TTC549 (cell line): Measurements from ENCODE around the gene PABPN1L.

Experiments used
- FAIRE-seq: peaks from 2 replicates; lab custom pipeline; 2012; peaks lifted over from hg19 to GRCh38; lab: Jason Lieb, UNC

Gene PABPN1L

DNA sequence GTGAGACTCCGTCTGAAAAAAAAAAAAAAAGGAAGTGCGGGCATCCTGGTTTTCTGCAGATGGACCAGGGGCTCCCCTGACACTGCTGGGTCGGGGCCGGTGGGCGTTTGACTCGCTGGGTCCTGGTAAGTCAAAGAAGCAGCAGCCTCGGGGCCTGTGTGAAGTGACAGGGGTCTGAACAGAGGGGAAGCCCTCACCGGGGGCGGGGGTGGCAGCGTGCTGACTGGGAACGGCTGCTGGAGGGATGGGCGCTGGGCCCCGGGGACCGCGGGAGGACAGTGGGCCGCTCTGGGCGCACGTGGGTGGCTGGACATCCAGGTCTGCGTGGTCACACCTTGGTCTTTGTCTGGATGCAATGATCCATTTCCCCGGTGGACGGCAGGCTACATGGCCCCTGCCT is 17.9 kb downstream of the PABPN1L start:
- no peak for FAIRE-seq

- no peak for FAIRE-seq
These were observed 18.8 kb downstream of the PABPN1L start for GRCh38 chr16:88847654-88848053.

DNA sequence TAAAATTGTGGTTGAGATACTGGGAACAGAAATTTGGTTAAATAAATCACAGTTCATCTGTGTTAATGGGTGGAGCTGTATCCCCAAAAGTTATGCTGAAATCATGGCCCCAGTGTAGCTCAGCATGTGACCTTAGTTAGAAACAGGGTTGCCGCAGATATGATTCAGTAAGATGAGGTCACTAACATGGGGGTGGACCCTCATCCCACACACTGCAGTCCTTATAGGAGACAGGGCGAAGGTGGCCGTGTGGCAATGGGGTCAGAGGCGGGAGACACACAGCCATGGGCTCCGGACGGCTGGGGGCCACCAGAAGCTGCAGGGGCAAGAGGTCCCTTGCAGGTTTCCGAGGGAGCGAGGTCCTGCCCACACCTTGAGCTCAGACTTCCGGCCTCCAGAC is 20.4 kb downstream of the PABPN1L start:
- FAIRE-seq: no peak

GRCh38 chr16:88844419-88845036 is 21.9 kb downstream of the PABPN1L start:
- FAIRE-seq: no peak

GRCh38 chr16:88843256-88843655 is 23.2 kb downstream of the PABPN1L start:
- no peak for FAIRE-seq

DNA sequence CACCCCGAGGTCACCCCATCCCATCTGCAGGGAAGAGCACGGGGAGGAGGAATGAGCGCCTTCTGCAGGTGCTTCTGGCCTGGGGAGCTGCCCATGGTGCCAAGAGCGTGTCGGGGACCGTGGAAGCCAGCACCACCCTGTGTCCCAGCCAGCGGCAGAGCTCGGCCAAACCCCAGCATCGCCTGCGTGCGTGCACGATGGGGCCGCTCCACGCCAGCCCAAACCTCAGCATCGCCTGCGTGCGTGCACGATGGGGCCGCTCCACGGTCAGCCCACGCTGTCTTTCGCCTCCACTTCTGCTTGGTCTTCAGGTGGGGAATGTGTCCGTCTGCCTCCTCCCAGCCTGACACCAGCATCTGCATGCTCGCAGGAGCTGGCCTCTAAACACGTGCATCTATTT is 23.7 kb downstream of the PABPN1L start:
- FAIRE-seq: no peak

DNA sequence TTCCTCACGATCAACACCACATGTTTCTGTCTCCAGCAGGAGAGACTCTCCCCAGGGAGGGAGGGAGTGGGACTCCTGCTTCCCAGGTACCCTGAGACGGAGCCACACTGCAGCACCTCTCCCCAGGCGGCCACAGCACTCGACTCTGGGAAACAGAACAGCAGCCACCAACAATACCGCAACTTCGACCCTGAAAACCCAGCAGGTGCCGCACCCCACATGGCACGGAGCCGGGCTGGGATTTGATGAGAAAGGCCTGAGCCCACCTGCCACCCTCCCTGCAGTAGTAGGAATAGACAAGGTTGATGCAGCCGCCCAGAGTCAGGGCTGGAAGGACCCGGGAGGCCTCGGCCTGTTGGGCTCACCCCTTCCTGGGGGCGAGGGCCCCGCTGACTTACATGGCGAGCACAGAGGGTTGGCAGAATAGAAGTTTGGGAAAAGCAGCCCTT is 24.1 kb downstream of the PABPN1L start:
- FAIRE-seq: no peak

DNA sequence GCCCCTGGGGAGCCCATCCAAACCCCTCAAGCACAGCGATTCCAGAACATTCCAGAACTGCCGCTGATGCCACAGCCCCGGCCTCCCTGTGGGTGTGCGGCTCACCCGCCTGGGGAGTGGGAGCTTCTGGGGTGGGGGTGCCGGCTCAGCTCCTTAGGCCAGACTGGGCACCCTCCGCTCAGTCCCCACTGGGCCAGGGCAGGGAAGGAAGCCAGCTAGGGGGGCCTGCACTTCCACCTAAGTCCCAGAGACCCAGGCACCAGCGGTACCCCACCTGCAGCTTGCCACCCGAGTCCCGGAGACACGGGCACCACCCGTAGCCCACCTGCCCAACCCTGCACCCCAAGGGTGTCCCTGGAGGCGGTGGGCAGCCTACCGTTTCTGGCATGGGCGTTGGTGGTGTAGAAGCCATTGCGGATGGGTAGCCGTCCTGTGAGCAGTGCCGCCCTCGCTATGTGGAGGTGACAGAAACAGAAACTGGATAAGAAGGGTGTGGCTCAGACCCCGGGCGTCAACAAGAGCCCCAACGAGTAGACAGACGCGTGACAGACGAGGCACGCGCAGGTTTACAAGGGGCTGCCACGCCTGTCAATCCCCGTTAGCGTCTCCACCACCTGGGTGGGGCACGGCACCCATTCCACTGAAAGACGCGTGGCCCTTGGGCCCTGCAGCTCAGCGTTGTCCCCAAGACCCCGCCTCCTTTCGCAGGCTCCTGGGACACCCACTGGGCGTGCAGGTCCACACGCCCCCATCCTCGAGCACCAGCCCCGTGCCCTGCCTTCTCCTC is 24.7 kb downstream of the PABPN1L start:
- no peak for FAIRE-seq

DNA sequence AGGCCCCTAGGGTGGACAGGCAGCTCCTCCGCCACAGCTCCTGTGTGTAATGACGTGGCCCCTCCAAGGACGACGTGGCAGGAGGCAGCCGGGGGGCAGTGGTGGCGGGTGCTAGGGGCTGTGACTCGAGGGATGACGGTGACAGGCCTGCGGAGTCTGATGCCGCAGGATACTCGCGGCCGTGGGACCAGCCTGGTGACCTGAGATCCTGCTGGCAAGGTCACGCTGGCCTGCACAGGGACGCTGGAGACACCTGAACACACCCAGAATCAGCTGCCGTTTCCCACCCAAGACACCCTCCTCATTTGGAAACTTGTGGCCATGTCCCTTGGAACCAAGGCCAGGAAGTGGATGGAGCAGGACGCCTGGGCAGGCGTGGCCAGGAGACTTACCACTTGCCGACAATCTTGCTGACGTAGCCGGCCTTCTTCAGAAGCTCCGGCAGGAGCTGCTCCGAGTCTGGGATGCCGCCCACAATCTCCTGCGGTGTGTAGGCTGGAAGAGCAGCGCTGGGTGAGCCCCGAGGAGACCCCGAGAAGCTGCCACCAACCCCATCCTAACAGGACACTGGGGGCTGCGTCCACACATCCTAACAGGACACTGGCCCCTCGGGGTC is 25.8 kb downstream of the PABPN1L start:
- FAIRE-seq: no peak

- no peak for FAIRE-seq
These were observed 26.5 kb downstream of the PABPN1L start for GRCh38 chr16:88839745-88840599.

GRCh38 chr16:88839026-88839529 is 27.4 kb downstream of the PABPN1L start:
- FAIRE-seq: no peak

DNA sequence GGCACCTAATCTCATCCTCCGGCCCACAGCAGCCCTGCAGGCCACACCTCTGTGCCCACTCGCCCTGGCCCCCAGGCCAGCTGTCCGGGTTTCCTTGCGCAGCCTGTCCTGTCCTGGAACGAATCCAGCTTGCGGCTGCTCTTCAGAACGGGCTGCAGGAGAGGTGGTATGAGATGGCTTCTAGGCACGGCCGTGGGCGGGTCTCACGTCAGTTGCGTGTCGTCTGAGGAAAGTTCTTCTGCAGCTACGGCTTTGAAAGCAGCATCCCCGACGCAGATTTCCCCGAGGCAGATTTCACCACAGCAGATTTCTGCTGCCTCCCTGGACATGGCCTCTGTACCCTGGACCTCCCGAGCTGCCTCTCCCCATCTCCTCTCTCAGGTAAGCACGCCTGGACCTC is 27.9 kb downstream of the PABPN1L start:
- FAIRE-seq: no peak

DNA sequence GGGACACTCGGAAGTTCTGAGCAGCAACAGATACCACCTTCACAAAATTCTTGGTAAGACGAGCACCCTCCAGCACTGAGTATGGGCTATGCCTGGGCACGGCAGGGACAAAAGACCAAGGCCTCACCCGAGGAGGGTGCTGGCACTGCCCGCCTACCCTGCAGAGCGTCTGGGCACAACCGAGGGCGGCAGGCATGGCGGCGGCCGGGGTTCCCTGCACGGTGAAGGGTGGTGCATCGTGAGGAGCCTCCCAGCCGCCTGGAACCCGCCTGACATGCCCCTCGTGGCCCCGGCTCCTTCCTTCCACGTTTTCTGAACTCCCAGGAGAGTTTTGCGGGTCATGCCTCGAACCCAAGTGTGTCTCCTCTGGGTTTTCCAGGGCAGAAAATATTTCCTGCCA is 28.7 kb downstream of the PABPN1L start:
- FAIRE-seq: no peak

- FAIRE-seq: no peak
These were observed 29.7 kb downstream of the PABPN1L start for GRCh38 chr16:88836791-88837190.

DNA sequence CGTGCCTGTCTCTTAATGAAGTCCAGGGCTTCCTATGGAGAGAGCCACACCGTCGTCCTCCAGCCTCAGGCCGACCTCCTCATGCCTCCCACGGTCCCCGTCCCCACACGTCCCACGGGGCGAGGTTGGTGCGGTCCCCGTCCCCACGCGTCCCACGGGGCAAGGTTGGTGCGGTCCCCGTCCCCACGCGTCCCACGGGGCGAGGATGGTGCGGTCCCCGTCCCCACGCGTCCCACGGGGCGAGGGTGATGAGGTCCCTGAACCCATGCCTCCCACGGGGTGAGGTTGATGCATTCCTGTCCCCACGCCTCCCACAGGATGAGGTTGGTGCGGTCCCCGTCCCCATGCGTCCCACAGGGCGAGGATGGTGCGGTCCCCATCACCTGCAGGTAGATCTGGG is 30.6 kb downstream of the PABPN1L start:
- FAIRE-seq: no peak

- FAIRE-seq: no peak
These were observed 31.1 kb downstream of the PABPN1L start for GRCh38 chr16:88835383-88835782.

DNA sequence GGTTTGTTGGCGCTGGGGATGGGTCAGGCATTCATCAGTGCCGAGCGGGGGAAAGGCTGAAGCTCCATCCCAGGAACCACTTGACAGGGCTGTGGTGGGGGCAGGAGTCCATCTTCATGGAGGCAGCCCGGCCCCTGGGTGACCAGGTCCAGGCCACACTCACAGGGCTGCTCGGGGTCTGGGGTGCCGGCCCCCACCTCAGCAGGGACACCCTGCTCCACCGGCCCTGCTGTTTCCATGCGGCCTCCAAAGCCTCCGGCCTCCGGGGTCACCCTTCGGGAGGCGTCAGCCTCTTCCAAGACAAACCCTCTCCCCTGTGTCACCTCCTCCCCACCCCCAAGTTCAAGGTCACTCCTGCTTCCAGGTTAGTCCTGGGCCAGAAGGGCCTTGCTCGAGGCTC is 31.8 kb downstream of the PABPN1L start:
- FAIRE-seq: no peak

DNA sequence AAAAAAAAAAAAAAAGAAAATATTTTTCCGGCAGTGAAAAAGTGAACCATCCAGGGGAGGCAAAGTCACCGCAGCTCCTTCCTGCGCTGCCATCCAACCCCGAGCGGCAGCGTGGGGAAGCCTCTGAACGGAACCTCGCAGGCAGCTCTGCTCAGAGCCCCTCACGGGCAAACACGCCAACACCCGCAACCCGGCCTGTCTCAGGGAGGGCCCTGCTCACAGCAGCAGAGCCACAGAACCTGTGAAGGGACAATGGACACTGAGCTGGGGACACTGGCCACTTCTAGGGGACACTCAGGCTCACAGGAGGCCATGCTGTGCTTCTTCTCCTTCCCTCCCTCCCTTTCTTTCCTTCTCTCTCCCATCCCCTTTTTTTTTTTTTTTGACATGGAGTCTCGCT is 33.4 kb downstream of the PABPN1L start:
- FAIRE-seq: no peak

DNA sequence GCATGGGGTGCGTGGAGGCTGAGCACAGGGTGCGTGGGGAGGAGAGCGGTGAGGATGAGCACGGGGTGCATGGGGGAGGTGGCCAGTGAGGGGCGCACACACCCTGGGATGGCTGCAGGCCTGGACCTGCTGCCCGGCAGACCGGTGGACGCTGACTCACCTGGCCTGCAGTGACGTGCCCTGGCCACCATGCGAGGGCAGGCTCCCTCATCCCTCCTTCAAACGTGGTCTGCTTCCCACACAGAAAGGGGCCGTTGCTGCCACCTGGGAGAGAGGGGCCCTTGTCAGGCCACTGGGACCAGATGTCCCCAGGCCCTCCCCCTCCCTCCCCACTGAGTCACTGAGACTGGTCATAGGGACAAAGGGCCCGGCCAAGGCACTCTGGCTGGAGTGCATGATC is 34.6 kb downstream of the PABPN1L start:
- no peak for FAIRE-seq

DNA sequence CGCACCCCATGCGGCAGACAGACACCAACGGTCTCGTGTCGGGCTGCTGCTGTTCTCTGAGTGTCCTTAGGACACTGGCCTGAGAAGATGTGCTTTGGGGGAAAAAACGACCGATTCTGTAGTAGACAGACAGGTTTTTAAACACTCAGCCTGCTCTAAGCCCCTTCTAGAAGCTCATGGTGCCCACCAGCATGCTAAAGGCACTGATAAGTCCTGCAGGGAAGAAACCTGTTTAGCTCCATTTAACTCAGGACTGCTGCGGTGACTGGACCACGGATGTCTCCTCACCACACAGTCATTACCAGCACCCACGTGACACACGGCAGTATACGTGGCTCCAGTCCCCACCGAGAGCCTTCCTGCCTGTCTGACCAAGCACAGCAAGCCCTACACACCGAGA is 35.7 kb downstream of the PABPN1L start:
- FAIRE-seq: no peak

DNA sequence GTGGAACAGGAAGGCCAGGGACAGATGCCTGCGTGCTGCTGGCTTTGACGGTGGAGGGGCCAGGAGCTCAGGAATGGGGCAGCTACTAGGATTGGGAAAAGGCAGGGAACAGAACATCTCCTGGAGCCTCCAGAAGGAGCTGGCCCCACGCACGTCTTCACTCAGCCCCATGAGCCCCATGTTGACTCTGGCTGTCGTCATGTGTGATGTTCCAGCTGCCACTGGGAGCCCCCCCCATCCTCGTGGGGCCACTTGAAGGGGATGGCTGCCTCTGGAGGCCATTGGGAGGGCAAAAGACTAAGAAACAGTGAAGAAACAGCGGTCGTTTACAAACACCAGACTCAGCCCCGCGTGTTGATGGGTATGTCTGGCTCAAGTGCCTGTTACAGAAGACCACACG is 36.2 kb downstream of the PABPN1L start:
- FAIRE-seq: no peak

GRCh38 chr16:88828711-88829110 is 37.7 kb downstream of the PABPN1L start:
- no peak for FAIRE-seq
